GM12878 (cell line): ENCODE results near the gene ACOT7. TPM values are rescaled to one million over a fixed set of nuclear protein-coding genes. Genes with fewer than 3 reads are reported as not detected.

Source experiments
- CEBPZ ChIP-seq: fragments of 150-350 bp; IDR thresholded peaks from 2 replicates; pipeline ENCODE4 v1.6.1; 2016; ENCODE audit warnings: low read depth, low read length
- IKZF1 ChIP-seq: fragments of 450-650 bp; conservative IDR thresholded peaks from 2 replicates; pipeline ENCODE4 v1.6.1; 2017; ENCODE audit warnings: antibody characterized with exemption, mild to moderate bottlenecking
- IRF4 ChIP-seq: IDR thresholded peaks from 2 replicates; pipeline ENCODE4 v1.6.1; 2011; ENCODE audit warnings: low read depth, low read length
- polyA plus RNA-seq, 11 experiments: library from polyadenylated mRNA; depleted of rRNA in 4 of 11; unstranded in 6 of 11; stranded (reverse) in 5 of 11; fragments of >200 nt; fragmentation: Nextera tagmentation in 4 of 11; fragmentation: Illumina TruSeq in 1 of 11; extraction: Ambion mirVana in 4 of 11; extraction: Trizol in 1 of 11; gene quantifications; 1 replicate in 1 of 11; 2 replicates in 10 of 11; pipeline versions ENCODE4 v1.2.1 to v1.2.3, GENCODE V29; 2011 to 2016; ENCODE audit warnings: inconsistent platforms in 2 of 11, missing spikeins in 2 of 11, low read depth in 1 of 11
- total RNA-seq, 4 experiments: library from RNA; depleted of rRNA in 3 of 4; stranded (reverse); fragments of >200 nt in 3 of 4; fragmentation: Illumina TruSeq in 1 of 4; extraction: Trizol in 1 of 4; gene quantifications; 2 replicates each; pipeline versions ENCODE4 v1.2.1 to v1.2.3, GENCODE V29; 2013 to 2021
- TF ChIP-seq, protein P1 (sequence below): fragments of 450-650 bp; IDR thresholded peaks from 2 replicates; pipeline ENCODE4 v1.6.1; 2016; ENCODE audit warnings: mild to moderate bottlenecking, moderate library complexity, borderline replicate concordance

The ACOT7 gene
- total and polyA plus RNA-seq, 10 of the 15 experiments (the other 5 are each of a cell fraction or from before 2014, with no cell fraction given) = 8.9 to 206 (median 61.2) TPM

DNA sequence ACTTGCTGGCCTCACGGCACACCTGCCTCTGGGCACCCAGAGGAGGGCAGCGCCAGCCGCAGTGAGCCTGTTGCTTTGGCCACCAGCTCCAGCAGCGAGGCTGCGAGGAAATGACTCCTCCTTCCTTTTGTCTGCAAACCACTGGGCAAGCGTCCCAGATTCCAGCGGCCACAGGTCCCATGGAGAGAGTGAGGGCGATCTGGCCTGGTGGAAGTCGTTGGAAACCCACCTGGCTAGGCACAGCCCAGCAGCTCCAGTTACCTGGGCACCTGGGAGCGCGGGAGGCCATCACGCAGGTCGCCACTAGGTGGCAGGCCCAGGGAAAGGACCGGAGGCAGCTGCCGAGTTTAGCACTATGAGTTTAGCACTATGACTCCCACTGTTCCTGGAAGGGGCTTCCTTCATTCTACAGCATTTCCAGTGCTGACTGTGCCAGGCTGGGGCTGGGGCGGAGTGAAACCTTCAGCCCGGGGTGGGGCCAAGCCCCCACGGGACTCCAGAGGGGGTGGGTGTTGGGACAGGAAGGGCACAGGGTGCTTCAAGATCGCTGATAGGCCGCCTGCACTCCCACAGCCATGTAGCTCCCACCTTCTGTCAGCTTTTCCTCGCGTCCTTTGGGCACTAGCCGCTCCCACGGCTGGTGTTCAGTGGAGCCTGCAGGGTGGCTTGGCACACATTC lies 29.9 kb upstream of the ACOT7 start (continued):
- TF ChIP-seq, protein P1, sequence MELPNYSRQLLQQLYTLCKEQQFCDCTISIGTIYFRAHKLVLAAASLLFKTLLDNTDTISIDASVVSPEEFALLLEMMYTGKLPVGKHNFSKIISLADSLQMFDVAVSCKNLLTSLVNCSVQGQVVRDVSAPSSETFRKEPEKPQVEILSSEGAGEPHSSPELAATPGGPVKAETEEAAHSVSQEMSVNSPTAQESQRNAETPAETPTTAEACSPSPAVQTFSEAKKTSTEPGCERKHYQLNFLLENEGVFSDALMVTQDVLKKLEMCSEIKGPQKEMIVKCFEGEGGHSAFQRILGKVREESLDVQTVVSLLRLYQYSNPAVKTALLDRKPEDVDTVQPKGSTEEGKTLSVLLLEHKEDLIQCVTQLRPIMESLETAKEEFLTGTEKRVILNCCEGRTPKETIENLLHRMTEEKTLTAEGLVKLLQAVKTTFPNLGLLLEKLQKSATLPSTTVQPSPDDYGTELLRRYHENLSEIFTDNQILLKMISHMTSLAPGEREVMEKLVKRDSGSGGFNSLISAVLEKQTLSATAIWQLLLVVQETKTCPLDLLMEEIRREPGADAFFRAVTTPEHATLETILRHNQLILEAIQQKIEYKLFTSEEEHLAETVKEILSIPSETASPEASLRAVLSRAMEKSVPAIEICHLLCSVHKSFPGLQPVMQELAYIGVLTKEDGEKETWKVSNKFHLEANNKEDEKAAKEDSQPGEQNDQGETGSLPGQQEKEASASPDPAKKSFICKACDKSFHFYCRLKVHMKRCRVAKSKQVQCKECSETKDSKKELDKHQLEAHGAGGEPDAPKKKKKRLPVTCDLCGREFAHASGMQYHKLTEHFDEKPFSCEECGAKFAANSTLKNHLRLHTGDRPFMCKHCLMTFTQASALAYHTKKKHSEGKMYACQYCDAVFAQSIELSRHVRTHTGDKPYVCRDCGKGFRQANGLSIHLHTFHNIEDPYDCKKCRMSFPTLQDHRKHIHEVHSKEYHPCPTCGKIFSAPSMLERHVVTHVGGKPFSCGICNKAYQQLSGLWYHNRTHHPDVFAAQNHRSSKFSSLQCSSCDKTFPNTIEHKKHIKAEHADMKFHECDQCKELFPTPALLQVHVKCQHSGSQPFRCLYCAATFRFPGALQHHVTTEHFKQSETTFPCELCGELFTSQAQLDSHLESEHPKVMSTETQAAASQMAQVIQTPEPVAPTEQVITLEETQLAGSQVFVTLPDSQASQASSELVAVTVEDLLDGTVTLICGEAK = no peak
- TF ChIP-seq CEBPZ (no peak), IKZF1 (no peak), IRF4 (no peak)
